ENCODE measurements around the gene NXN. TPM values are rescaled to one million over a fixed set of nuclear protein-coding genes. Genes with fewer than 3 reads are reported as not detected.
"Not testable (repeated sequence)": the region's sequence is repeated elsewhere in the genome, so short reads cannot be mapped to it uniquely, and the experiment has no call there.

NXN gene
- total RNA-seq, 1 experiment from 2014 or later, result 126 TPM

DNA sequence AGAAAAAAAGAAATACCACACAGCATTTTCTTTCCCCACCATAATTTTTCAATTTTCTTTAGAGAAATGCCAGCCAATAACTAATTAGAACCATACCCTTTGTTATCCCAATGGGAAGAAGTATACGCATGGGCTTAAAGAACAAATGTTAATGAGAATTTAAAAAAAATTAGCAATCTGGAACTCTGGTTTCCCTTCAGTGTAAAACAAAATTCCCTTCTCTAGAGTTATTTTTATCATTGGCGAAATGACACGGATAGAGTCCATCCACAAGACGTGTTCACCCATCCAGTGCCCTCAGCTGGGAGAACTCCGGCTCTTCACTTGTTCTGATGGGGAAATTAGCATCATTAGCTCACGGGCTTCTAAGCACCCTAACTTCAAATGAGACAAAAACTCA, 3.3 kb downstream of the NXN start:
- intact Hi-C loops (cut with micrococcal nuclease; ENCODE audit: unreplicated experiment) (no loop called here), in situ Hi-C loops (cut with HindIII; ENCODE audit: low pct_unique_long_range_greater_than_20kb, low sequenced_read_pairs) (no loop called here)
- ATAC-seq (no peak), DNase-seq (ENCODE audit: low read depth, low spot score) (no peak)
- no peaks in the 10 kb centered on the region for H3K9me3 ChIP-seq (ENCODE audit: control insufficient read depth, insufficient read depth, low read depth, low read length)
- ChIA-PET POLR2A (no interaction called here), CTCF (no interaction called here)
- H3K4me1 ChIP-seq (ENCODE audit: control insufficient read depth, insufficient read depth, low read length), result peaks cover 30% of the 10 kb centered on the region
- no peaks in the 10 kb centered on the region for H3K27me3 ChIP-seq (ENCODE audit: control insufficient read depth, insufficient read depth, low read length)
- no peak for TF ChIP-seq SIN3A (IDR thresholded peaks at IDR 0.05; ENCODE audit: borderline replicate concordance, insufficient read depth, low read depth, low read length)
- TF ChIP-seq, protein P1, sequence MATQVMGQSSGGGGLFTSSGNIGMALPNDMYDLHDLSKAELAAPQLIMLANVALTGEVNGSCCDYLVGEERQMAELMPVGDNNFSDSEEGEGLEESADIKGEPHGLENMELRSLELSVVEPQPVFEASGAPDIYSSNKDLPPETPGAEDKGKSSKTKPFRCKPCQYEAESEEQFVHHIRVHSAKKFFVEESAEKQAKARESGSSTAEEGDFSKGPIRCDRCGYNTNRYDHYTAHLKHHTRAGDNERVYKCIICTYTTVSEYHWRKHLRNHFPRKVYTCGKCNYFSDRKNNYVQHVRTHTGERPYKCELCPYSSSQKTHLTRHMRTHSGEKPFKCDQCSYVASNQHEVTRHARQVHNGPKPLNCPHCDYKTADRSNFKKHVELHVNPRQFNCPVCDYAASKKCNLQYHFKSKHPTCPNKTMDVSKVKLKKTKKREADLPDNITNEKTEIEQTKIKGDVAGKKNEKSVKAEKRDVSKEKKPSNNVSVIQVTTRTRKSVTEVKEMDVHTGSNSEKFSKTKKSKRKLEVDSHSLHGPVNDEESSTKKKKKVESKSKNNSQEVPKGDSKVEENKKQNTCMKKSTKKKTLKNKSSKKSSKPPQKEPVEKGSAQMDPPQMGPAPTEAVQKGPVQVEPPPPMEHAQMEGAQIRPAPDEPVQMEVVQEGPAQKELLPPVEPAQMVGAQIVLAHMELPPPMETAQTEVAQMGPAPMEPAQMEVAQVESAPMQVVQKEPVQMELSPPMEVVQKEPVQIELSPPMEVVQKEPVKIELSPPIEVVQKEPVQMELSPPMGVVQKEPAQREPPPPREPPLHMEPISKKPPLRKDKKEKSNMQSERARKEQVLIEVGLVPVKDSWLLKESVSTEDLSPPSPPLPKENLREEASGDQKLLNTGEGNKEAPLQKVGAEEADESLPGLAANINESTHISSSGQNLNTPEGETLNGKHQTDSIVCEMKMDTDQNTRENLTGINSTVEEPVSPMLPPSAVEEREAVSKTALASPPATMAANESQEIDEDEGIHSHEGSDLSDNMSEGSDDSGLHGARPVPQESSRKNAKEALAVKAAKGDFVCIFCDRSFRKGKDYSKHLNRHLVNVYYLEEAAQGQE (IDR thresholded peaks at IDR 0.05; ENCODE audit: insufficient read depth in 1 of 2, low read depth in 2 of 2, low read length in 1 of 2), result no peak
- no peak for TF ChIP-seq POLR2AphosphoS5 (IDR thresholded peaks at IDR 0.05; ENCODE audit: low read depth, low read length)
- TF ChIP-seq TCF7L2 (IDR thresholded peaks at IDR 0.05; ENCODE audit: low read depth, low read length), result no peak
- TF ChIP-seq, protein P2, sequence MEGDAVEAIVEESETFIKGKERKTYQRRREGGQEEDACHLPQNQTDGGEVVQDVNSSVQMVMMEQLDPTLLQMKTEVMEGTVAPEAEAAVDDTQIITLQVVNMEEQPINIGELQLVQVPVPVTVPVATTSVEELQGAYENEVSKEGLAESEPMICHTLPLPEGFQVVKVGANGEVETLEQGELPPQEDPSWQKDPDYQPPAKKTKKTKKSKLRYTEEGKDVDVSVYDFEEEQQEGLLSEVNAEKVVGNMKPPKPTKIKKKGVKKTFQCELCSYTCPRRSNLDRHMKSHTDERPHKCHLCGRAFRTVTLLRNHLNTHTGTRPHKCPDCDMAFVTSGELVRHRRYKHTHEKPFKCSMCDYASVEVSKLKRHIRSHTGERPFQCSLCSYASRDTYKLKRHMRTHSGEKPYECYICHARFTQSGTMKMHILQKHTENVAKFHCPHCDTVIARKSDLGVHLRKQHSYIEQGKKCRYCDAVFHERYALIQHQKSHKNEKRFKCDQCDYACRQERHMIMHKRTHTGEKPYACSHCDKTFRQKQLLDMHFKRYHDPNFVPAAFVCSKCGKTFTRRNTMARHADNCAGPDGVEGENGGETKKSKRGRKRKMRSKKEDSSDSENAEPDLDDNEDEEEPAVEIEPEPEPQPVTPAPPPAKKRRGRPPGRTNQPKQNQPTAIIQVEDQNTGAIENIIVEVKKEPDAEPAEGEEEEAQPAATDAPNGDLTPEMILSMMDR (IDR thresholded peaks at IDR 0.05), result no peak
- peak overlapping the region; percentile 69 to 83 for H3K4me3 ChIP-seq (ENCODE audit: low read depth in 2 of 2, low read length in 2 of 2)
- no TSS peak for BruUV-seq (replicated peaks)
- H3K36me3 ChIP-seq (ENCODE audit: control insufficient read depth, insufficient read depth, low read length), result no peaks in the 10 kb centered on the region; the same call in none of the 2 replicates
- H3K27ac ChIP-seq (ENCODE audit: low read length), result peak overlapping the region; percentile 93

DNA sequence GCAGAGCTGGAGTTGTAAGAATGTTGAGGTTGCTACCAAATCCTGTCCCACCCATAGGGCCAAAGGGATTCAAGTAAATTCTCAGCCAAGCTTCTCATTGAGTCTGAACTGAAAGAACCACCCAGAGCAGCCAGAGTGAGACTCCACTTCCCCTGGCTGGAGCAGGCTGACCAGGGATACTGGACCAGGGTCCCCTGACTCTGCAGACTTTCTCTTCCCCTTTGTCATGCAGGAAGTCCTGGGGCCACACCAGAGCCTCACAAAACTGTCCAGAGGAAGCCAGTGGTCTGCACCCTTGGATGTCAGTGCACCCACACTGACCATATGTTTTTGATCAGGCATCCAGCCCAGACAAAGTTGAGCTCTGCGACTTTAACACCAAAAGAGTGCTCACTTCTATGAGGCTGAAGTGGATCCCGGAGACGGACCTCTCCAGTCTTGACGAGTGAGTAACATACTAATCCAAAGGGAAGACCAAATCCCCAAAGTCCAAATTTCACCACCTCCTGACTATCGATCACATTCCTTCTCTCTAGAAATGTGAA, 4.1 kb downstream of the NXN start:
- H3K4me1 ChIP-seq (ENCODE audit: control insufficient read depth, insufficient read depth, low read length), result peaks cover 31% of the 10 kb centered on the region
- no peak for TF ChIP-seq SIN3A (IDR thresholded peaks at IDR 0.05; ENCODE audit: borderline replicate concordance, insufficient read depth, low read depth, low read length)
- TF ChIP-seq POLR2AphosphoS5 (IDR thresholded peaks at IDR 0.05; ENCODE audit: low read depth, low read length), result no peak
- CTCF ChIA-PET, result no interaction called here

DNA sequence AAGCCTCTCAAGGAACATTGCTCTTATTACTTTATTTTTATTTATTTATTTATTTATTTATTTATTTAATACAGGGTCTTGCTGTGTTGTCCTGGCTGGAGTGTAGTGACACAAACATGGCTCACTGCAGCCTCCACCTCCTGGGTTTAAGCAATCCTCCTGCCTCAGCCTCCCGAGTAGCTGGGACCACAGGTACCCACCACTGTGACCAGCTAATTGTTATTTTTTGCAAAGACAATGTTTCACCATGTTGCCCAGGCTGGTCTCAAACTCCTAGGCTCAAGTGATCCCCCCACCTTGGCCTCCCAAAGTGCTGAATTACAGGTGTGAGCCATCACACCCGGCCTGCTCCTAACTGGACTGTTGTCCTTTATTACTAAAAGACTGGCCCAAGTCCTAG, 4.8 kb downstream of the NXN start:
- Histone ChIP-seq H3K27ac (ENCODE audit: low read length) (peak overlapping the region; percentile 93), H3K4me1 (ENCODE audit: control insufficient read depth, insufficient read depth, low read length) (peaks cover 38% of the 10 kb centered on the region)
- CTCF ChIA-PET; ATAC-seq; H3K9me3 ChIP-seq (ENCODE audit: control insufficient read depth, insufficient read depth, low read depth, low read length); H3K36me3 ChIP-seq (ENCODE audit: control insufficient read depth, insufficient read depth, low read length); DNase-seq (ENCODE audit: low read depth, low spot score); H3K27me3 ChIP-seq (ENCODE audit: control insufficient read depth, insufficient read depth, low read length); intact Hi-C loops (cut with micrococcal nuclease; ENCODE audit: unreplicated experiment); BruUV-seq (replicated peaks); in situ Hi-C loops (cut with HindIII; ENCODE audit: low pct_unique_long_range_greater_than_20kb, low sequenced_read_pairs); H3K4me3 ChIP-seq (ENCODE audit: low read depth in 2 of 2, low read length in 2 of 2): not testable (repeated sequence)
- POLR2A ChIA-PET, result interaction anchor here (0.9 kb wide), 1 partner anchor 15 kb away, joined by 8 read pairs; no protein-coding TSS in a partner anchor

More for the DNA sequence above, 4.1 kb downstream of the NXN start:
- Histone ChIP-seq H3K27ac (ENCODE audit: low read length) (peak overlapping the region; percentile 93), H3K4me3 (ENCODE audit: low read depth in 2 of 2, low read length in 2 of 2) (peak overlapping the region in 1 of 2 experiments; percentile 3; a peak in 1 of 4 replicates), H3K27me3 (ENCODE audit: control insufficient read depth, insufficient read depth, low read length) (no peaks in the 10 kb centered on the region), H3K9me3 (ENCODE audit: control insufficient read depth, insufficient read depth, low read depth, low read length) (no peaks in the 10 kb centered on the region), H3K36me3 (ENCODE audit: control insufficient read depth, insufficient read depth, low read length) (no peaks in the 10 kb centered on the region; the same call in none of the 2 replicates)
- BruUV-seq (replicated peaks), result no TSS peak
- DNase-seq (ENCODE audit: low read depth, low spot score) (no peak), ATAC-seq (no peak)
- intact Hi-C loops (cut with micrococcal nuclease; ENCODE audit: unreplicated experiment), result no loop called here
- POLR2A ChIA-PET, result interaction anchor here (0.9 kb wide), 1 partner anchor 15 kb away, joined by 8 read pairs; no protein-coding TSS in a partner anchor
- in situ Hi-C loops (cut with HindIII; ENCODE audit: low pct_unique_long_range_greater_than_20kb, low sequenced_read_pairs), result no loop called here

All from Panc1 (cell line).